H1 (cell line): ENCODE data around the gene SH3RF3. TPM values are rescaled to one million over a fixed set of nuclear protein-coding genes. Genes with fewer than 3 reads are reported as not detected.

Source experiments
- CTCF ChIA-PET: fragments of 300-600 bp; sonication (Branson Sonifier 250); formaldehyde crosslinking; loops from one replicate; lab custom pipeline; 2021; ENCODE audit not compliant: partially characterized antibody; lab: Charles Lee
- POLR2A ChIA-PET: fragments of 300-600 bp; sonication (Branson Sonifier 250); formaldehyde crosslinking; loops from one replicate; lab custom pipeline; 2021; ENCODE audit warnings: inconsistent platforms; ENCODE audit not compliant: partially characterized antibody; lab: Charles Lee
- DNase-seq, 2 experiments: peaks; one replicate each; pipeline versions ENCODE4 v3.0.0 to v3.0.0-alpha.2; 2010 to 2022; ENCODE audit warnings: low spot score in 2 of 2, low read depth in 1 of 2, mixed read lengths in 1 of 2
- FAIRE-seq: peaks from 2 replicates; lab custom pipeline; 2011; peaks lifted over from hg19 to GRCh38; lab: Jason Lieb, UNC
- H2AFZ ChIP-seq: 2 replicates; pipeline ENCODE4 v1.8.1; 2012; ENCODE audit warnings: low read length, inconsistent platforms
- H2AK5ac ChIP-seq: 2 replicates; pipeline ENCODE4 v1.6.1; 2013; ENCODE audit warnings: low read depth, low read length
- H2BK120ac ChIP-seq: replicated peaks from 2 replicates; pipeline ENCODE3; 2013; ENCODE audit warnings: low read depth, low read length, inconsistent platforms
- H2BK12ac ChIP-seq: 2 replicates; pipeline ENCODE4 v1.6.1; 2013; ENCODE audit warnings: low read depth, low read length
- H2BK15ac ChIP-seq: 2 replicates; pipeline ENCODE4 v1.6.1; 2013; ENCODE audit warnings: low read length
- H2BK20ac ChIP-seq: 2 replicates; pipeline ENCODE4 v1.6.1; 2013; ENCODE audit warnings: low read length
- H2BK5ac ChIP-seq: 2 replicates; pipeline ENCODE4 v1.6.1; 2013; ENCODE audit warnings: low read depth, low read length
- H3K14ac ChIP-seq: 2 replicates; pipeline ENCODE4 v1.6.1; 2013; ENCODE audit warnings: inconsistent platforms; ENCODE audit not compliant: insufficient read length
- H3K18ac ChIP-seq: 2 replicates; pipeline ENCODE4 v1.6.1; 2013; ENCODE audit warnings: low read length; ENCODE audit errors: extremely low read depth
- H3K23ac ChIP-seq: 2 replicates; pipeline ENCODE4 v1.6.1; 2013; ENCODE audit warnings: inconsistent platforms; ENCODE audit not compliant: insufficient read length
- H3K23me2 ChIP-seq: 2 replicates; pipeline ENCODE4 v1.6.1; 2013; ENCODE audit warnings: low read depth, low read length
- H3K27ac ChIP-seq: 2 replicates; pipeline ENCODE4 v1.6.1; 2011; ENCODE audit warnings: low read depth, low read length, inconsistent platforms
- H3K27me3 ChIP-seq, 4 experiments: replicated peaks in 1 of 4; 1 replicate in 1 of 4; 2 replicates in 3 of 4; pipeline versions ENCODE4 v1.6.1 to v1.8.1; 2011 to 2013; ENCODE audit warnings: low read length in 3 of 4, mild to moderate bottlenecking in 3 of 4, inconsistent platforms in 2 of 4, mixed read lengths in 2 of 4, moderate library complexity in 1 of 4; ENCODE audit not compliant: control insufficient read depth in 3 of 4, insufficient read depth in 3 of 4; ENCODE audit errors: extremely low read depth in 1 of 4
- H3K36me3 ChIP-seq, 4 experiments: 2 replicates each; pipeline versions ENCODE4 v1.6.1 to v1.8.1; 2011 to 2013; ENCODE audit warnings: mild to moderate bottlenecking in 4 of 4, low read length in 3 of 4, moderate library complexity in 2 of 4, control low read depth in 1 of 4, inconsistent platforms in 1 of 4; ENCODE audit not compliant: insufficient read depth in 4 of 4, control insufficient read depth in 2 of 4
- H3K4ac ChIP-seq: replicated peaks from 2 replicates; pipeline ENCODE3; 2013; ENCODE audit warnings: low read length, low read depth, mixed read lengths, inconsistent platforms; ENCODE audit not compliant: insufficient read length
- H3K4me1 ChIP-seq, 4 experiments: replicated peaks in 1 of 4; 1 replicate in 1 of 4; 2 replicates in 3 of 4; pipeline versions ENCODE4 v1.6.1 to v1.8.1; 2011 to 2013; ENCODE audit warnings: low read length in 3 of 4, inconsistent platforms in 2 of 4, mixed read lengths in 1 of 4; ENCODE audit not compliant: insufficient read depth in 4 of 4, control insufficient read depth in 3 of 4
- H3K4me2 ChIP-seq, 2 experiments: 2 replicates each; pipeline versions ENCODE4 v1.6.1 to v1.8.1; 2011 to 2013; ENCODE audit warnings: low read depth in 2 of 2, low read length in 2 of 2, control low read depth in 1 of 2, inconsistent platforms in 1 of 2, mild to moderate bottlenecking in 1 of 2; ENCODE audit not compliant: insufficient read depth in 1 of 2
- H3K4me3 ChIP-seq, 4 experiments: fragments of 200-600, 300-600 bp in 1 of 4; sonication (generic), shearing (Covaris generic), sonication (Bioruptor Twin) in 1 of 4; 2 replicates each; pipeline versions ENCODE4 v1.5.1 to v1.8.1; 2011 to 2016; ENCODE audit warnings: low read length in 4 of 4, low read depth in 3 of 4, control low read depth in 2 of 4, inconsistent platforms in 2 of 4, mild to moderate bottlenecking in 2 of 4, mixed read lengths in 1 of 4, moderate library complexity in 1 of 4; ENCODE audit not compliant: insufficient read depth in 2 of 4; ENCODE audit errors: extremely low read depth in 1 of 4
- H3K56ac ChIP-seq: replicated peaks from 2 replicates; pipeline ENCODE3; 2013; ENCODE audit warnings: low read depth, mild to moderate bottlenecking, mixed read lengths, low read length, inconsistent platforms; ENCODE audit not compliant: insufficient read length
- H3K79me1 ChIP-seq: 2 replicates; pipeline ENCODE4 v1.6.1; 2013; ENCODE audit warnings: low read depth, low read length, control low read depth
- H3K79me2 ChIP-seq, 2 experiments: 2 replicates each; pipeline versions ENCODE4 v1.6.1 to v1.8.1; 2012 to 2013; ENCODE audit warnings: low read length in 2 of 2, mild to moderate bottlenecking in 2 of 2, inconsistent platforms in 1 of 2; ENCODE audit not compliant: insufficient read depth in 2 of 2, control insufficient read depth in 1 of 2
- H3K9ac ChIP-seq, 4 experiments: replicated peaks in 1 of 4; 1 replicate in 1 of 4; 2 replicates in 3 of 4; pipeline versions ENCODE4 v1.6.1 to v1.8.1; 2011 to 2013; ENCODE audit warnings: low read depth in 3 of 4, low read length in 3 of 4, control low read depth in 2 of 4, mild to moderate bottlenecking in 2 of 4, moderate library complexity in 2 of 4, inconsistent platforms in 1 of 4; ENCODE audit errors: extremely low read depth in 1 of 4
- H3K9me3 ChIP-seq, 2 experiments: 2 replicates each; pipeline versions ENCODE4 v1.6.1 to v1.8.1; 2012 to 2013; ENCODE audit warnings: mild to moderate bottlenecking in 2 of 2, moderate library complexity in 2 of 2, control low read depth in 1 of 2, inconsistent platforms in 1 of 2, low read depth in 1 of 2, low read length in 1 of 2, mixed read lengths in 1 of 2; ENCODE audit not compliant: insufficient read depth in 2 of 2
- H4K20me1 ChIP-seq, 2 experiments: replicated peaks in 1 of 2; 2 replicates each; pipeline versions ENCODE3 to v1.8.1; 2011 to 2013; ENCODE audit warnings: inconsistent platforms in 2 of 2, low read length in 2 of 2, mild to moderate bottlenecking in 1 of 2; ENCODE audit not compliant: insufficient read depth in 2 of 2, control insufficient read depth in 1 of 2
- H4K5ac ChIP-seq: 2 replicates; pipeline ENCODE4 v1.6.1; 2013; ENCODE audit warnings: low read length, low read depth, mixed read lengths, inconsistent platforms; ENCODE audit not compliant: insufficient read length
- H4K8ac ChIP-seq: 2 replicates; pipeline ENCODE4 v1.8.0; 2013; ENCODE audit warnings: mild to moderate bottlenecking, moderate library complexity, low read length, inconsistent platforms; ENCODE audit not compliant: insufficient read depth; ENCODE audit errors: extremely low read depth
- H4K91ac ChIP-seq: replicated peaks from 2 replicates; pipeline ENCODE3; 2013; ENCODE audit warnings: low read length, mixed read lengths, inconsistent platforms; ENCODE audit not compliant: insufficient read length
- E2F6 ChIP-seq: IDR thresholded peaks from 2 replicates; pipeline ENCODE4 v1.6.1; 2012; ENCODE audit warnings: inconsistent platforms
- WGBS, 2 experiments: shearing (Covaris generic) in 1 of 2; methylation state at CpG; one replicate each; pipeline versions ENCODE4 v1.1.6 to v1.1.7; 2013 to 2015; ENCODE audit warnings: low lambda C conversion rate in 2 of 2, mixed read lengths in 2 of 2, inconsistent platforms in 1 of 2, low coverage in 1 of 2, missing lambda C conversion rate in 1 of 2; ENCODE audit not compliant: insufficient replicate concordance in 2 of 2, insufficient coverage in 1 of 2, insufficient read length in 1 of 2; ENCODE audit errors: extremely low coverage in 1 of 2, missing lambda C conversion rate in 1 of 2; 5-methylcytosine and 5-hydroxymethylcytosine counted together
- polyA plus RNA-seq, 7 experiments: library from polyadenylated mRNA; depleted of rRNA in 3 of 7; stranded (reverse) in 5 of 7; unstranded in 2 of 7; fragments of >200 nt in 5 of 7; fragments of 200-250 nt in 2 of 7; gene quantifications; 1 replicate in 5 of 7; 2 replicates in 1 of 7; 4 replicates in 1 of 7; pipeline versions ENCODE4 v1.2.1 to v1.2.3, GENCODE V29; 2011 to 2013; ENCODE audit warnings: missing spikeins in 2 of 7, mixed read lengths in 2 of 7
- total RNA-seq: library from RNA; stranded (reverse); fragmentation: NEBNext Ultra II Directional; extraction: Animal tissue kit (Norgen Biotek cat#: 25700); gene quantifications from 2 replicates; pipeline ENCODE4 v1.2.1, GENCODE V29; 2021

The SH3RF3 gene
- total and polyA plus RNA-seq, 2 of the 8 experiments (the other 6 are each of a cell fraction or from before 2014, with no cell fraction given), result 0.11 to 0.65 TPM

GRCh38 chr2:109144271-109144670, 15.3 kb downstream of the SH3RF3 start:
- H3K27ac ChIP-seq, result no peak overlapping the region
- no peak overlapping the region for H3K23ac ChIP-seq
- H4K91ac ChIP-seq, result no peak overlapping the region
- no peak overlapping the region for H2AK5ac ChIP-seq
- H3K27me3 ChIP-seq, result no peaks in the 10 kb centered on the region
- H3K23me2 ChIP-seq, result no peaks in the 10 kb centered on the region
- H3K79me2 ChIP-seq, result no peaks in the 10 kb centered on the region
- no peaks in the 10 kb centered on the region for H3K36me3 ChIP-seq
- no peak overlapping the region for H3K9ac ChIP-seq
- H2BK15ac ChIP-seq, result no peak overlapping the region
- no peak for DNase-seq
- no peak overlapping the region for H4K5ac ChIP-seq
- WGBS, 2 experiments, result 80% methylated on average over 5 of the region's 5 CpGs; no CpG with 5 or more reads in 1 of the 2 experiments
- ChIA-PET POLR2A (no interaction called here), CTCF (no interaction called here)
- no peak for TF ChIP-seq E2F6
- H2BK20ac ChIP-seq, result no peak overlapping the region
- no peak overlapping the region for H2AFZ ChIP-seq
- no peak overlapping the region for H2BK12ac ChIP-seq
- no peak for FAIRE-seq
- H3K18ac ChIP-seq, result no peak overlapping the region
- no peaks in the 10 kb centered on the region for H3K9me3 ChIP-seq
- no peak overlapping the region for H3K14ac ChIP-seq
- H2BK120ac ChIP-seq, result no peak overlapping the region
- no peak overlapping the region for H3K56ac ChIP-seq
- H4K8ac ChIP-seq, result no peak overlapping the region
- H3K4me2 ChIP-seq, result no peak overlapping the region
- no peaks in the 10 kb centered on the region for H4K20me1 ChIP-seq
- no peaks in the 10 kb centered on the region for H3K79me1 ChIP-seq
- no peaks in the 10 kb centered on the region for H3K4me1 ChIP-seq
- no peak overlapping the region for H3K4ac ChIP-seq
- H3K4me3 ChIP-seq, result no peak overlapping the region
- no peak overlapping the region for H2BK5ac ChIP-seq
